WI38 (cell line): ENCODE results near the gene UTRN.

ENCODE experiments used
- H3K4me3 ChIP-seq: 2 replicates; pipeline ENCODE4 v1.5.1; 2011; ENCODE audit warnings: low read depth, mild to moderate bottlenecking, control low read depth, low read length
- CTCF ChIP-seq: IDR thresholded peaks from 2 replicates; pipeline ENCODE4 v1.5.1; 2012; ENCODE audit warnings: low read depth, mild to moderate bottlenecking, control low read depth, low read length

Gene UTRN

GRCh38 chr6:144283646-144284477 lies 1.3 kb upstream of the UTRN start:
- peak overlapping the region; percentile 88 for H3K4me3 ChIP-seq

GRCh38 chr6:144284478-144284782 lies 705 bp upstream of the UTRN start:
- peak overlapping the region; percentile 88 for H3K4me3 ChIP-seq
- no peak for TF ChIP-seq CTCF

More at GRCh38 chr6:144283646-144284477, 1.3 kb upstream of the UTRN start:
- TF ChIP-seq CTCF: 0 out of 2 replicates have a peak, but pooled peaks have one; percentile 7

DNA sequence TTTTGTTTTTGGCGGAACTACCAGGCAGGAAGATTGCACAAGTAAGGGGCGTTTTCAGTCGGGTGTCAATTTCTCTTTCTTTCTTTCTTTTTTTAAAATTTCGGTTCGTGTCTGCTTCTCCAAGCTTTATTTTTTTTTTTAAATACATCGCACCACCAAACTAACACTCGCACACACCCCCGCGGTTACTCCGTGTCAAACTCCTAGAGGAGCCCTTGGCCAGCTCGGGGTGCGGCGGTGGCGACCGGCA lies 338 bp downstream of the UTRN start:
- TF ChIP-seq CTCF: no peak
- H3K4me3 ChIP-seq: peak overlapping the region; percentile 88

DNA sequence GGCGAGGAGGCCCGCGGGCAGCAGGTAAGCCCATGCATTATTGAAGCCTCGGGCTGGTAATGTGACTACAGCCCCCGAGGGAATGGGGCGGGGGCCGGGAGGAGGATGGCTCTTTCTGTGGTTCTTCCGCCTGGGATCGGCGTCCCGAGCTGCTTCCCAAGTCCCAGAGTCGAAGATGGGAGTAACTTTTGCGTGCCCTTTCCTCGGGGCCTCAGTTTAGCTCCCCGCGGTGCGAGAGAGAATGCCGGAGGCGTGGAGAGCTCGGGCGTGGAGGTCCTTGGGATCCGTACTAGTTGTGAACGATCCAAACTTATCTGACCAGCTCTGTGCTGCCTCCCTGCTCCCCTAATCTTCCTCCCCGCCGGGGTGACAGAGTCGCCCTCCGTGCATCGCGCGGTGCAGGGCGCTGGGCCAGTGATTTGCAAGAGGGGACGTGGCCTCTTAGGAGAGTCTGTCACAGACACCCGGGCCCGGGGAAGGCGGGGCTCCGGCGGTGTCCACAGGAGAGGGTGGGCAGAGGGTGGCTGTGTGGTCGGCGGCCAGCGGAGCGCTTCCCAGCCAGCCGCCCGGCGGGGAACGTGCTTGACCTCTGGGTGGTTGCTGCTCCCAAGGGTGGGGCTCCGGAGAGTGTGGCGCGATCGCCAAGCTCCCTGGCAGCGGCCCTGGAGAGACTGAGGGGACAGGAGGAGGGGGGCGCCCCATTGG lies 815 bp downstream of the UTRN start:
- no peak for TF ChIP-seq CTCF

GRCh38 chr6:144286503-144287393 lies 1.6 kb downstream of the UTRN start:
- peak overlapping the region; percentile 88 for H3K4me3 ChIP-seq
- TF ChIP-seq CTCF: no peak

More for the DNA sequence above, 815 bp downstream of the UTRN start:
- peak overlapping the region; percentile 88 for H3K4me3 ChIP-seq

DNA sequence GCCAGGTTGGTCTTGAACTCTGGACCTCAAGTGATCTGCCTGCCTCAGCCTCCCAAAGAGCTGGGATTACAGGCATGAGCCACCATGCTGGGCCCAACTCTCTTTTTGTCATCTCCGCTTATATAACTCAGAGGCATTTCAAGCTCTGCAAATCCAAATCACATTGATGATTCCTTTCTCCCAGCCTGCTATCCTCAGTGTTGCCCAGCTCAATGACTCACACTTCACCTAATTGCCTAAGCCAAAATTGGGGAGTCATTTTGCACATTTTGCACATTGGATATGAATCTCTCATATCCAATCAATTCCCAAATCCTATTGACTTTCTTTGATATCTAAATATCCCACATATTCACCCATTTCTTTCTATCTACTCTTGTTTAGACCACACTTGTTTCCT lies 3.9 kb downstream of the UTRN start:
- no peak for TF ChIP-seq CTCF
- no peak overlapping the region for H3K4me3 ChIP-seq
